ENCODE measurements around the gene ADARB1.

GRCh38 chr21:45082736-45083135 is 8.4 kb downstream of the ADARB1 start:
- TF ChIP-seq POLR2A (IDR thresholded peaks at IDR 0.05; ENCODE audit: low read depth) (no peak), CTCF (IDR thresholded peaks at IDR 0.05) (no peak), EP300 (IDR thresholded peaks at IDR 0.05) (no peak), POLR2AphosphoS5 (IDR thresholded peaks at IDR 0.05) (peak in 1 of 2 donors; percentile 4)
